ENCODE measurements around the gene RPS6KA3.

RPS6KA3 gene

DNA sequence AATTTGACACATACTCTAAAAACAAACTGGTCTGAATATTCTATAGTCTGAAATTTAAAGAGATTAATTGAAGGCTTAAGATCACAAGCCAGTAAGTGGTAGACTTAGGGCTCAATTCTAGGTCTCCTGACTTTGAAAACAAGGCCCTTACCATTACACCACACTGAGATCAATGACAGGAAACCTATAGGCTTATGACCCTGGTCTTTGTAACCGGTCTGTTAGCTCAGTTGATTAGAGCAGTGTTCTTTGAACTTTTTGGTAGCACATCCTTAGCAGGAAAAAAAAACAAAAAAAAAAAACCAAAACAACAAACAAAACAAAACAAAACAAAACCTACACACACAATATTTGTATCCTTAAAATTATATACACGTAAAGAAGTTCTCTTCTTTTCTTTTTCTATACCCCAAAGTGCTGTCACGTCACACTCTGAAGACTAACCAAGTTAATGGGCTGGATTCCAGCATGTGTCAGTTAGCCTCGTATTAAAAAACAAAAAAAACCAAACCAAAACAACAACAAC, 55.4 kb downstream of the RPS6KA3 start:
- Histone ChIP-seq H3K27me3 (ENCODE audit: control insufficient read depth in 5 of 5, insufficient read depth in 4 of 5, low read length in 5 of 5) (peaks cover 0 to 3% (median 0%) of the 10 kb centered on the region in 5 donors), H3K9me3 (ENCODE audit: control insufficient read depth in 5 of 5, low read length in 5 of 5) (no peaks in the 10 kb centered on the region), H3K4me1 (ENCODE audit: control insufficient read depth in 5 of 5, insufficient read depth in 5 of 5, low read length in 5 of 5) (peaks cover 0 to 2% (median 0%) of the 10 kb centered on the region in 5 donors), H3K9ac (ENCODE audit: low read length in 5 of 5) (no peak overlapping the region), H3K27ac (ENCODE audit: low read depth, low read length) (no peak overlapping the region), H3K36me3 (ENCODE audit: control insufficient read depth in 5 of 5, insufficient read depth in 5 of 5, low read length in 5 of 5) (peaks cover 0 to 14% (median 2%) of the 10 kb centered on the region in 5 donors), H3K4me3 (ENCODE audit: low read depth in 1 of 5, low read length in 5 of 5) (no peak overlapping the region)

DNA sequence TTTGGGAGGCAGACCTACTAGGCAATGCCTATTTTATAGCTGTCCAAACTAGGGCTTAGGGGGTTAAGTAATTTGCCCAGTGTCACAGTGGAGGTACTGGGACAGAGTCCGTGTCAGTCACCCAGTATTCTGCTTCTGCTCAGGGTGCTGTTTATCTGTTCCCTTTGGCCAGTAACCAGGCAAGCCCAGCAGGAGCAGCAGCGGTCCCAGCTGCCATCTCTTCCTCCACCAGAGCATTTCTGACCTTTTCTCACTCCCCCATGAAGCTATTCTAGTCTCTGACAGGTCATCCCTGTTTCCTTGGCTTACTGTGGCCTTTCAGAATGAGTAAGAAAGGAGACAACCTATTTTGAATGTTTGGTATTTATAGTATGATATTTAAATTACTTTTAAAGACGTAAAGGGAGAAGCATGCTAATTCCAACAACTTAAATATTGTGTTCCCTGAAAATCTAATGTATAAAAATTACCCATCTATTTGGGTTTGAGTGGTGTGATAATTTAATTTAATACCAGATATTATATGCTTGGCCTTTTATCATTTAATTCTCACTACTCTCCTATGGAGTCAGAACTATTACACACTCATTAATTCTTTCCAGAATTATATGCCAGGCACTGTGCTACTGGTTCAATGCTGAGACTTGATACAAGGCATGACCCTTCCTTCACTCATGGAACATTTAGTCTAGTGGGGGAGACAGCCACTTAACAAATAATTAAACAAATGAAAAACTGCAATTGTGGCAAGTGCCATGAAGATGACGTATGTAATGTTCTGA, 60.6 kb downstream of the RPS6KA3 start:
- Histone ChIP-seq H3K36me3 (ENCODE audit: control insufficient read depth in 5 of 5, insufficient read depth in 5 of 5, low read length in 5 of 5) (peaks cover 0 to 18% (median 5%) of the 10 kb centered on the region in 5 donors), H3K9ac (ENCODE audit: low read length in 5 of 5) (no peak overlapping the region), H3K4me3 (ENCODE audit: low read depth in 1 of 5, low read length in 5 of 5) (no peak overlapping the region), H3K9me3 (ENCODE audit: control insufficient read depth in 5 of 5, low read length in 5 of 5) (no peaks in the 10 kb centered on the region), H3K27ac (ENCODE audit: low read depth, low read length) (no peak overlapping the region), H3K27me3 (ENCODE audit: control insufficient read depth in 5 of 5, insufficient read depth in 4 of 5, low read length in 5 of 5) (peaks cover 0 to 2% (median 0%) of the 10 kb centered on the region in 5 donors), H3K4me1 (ENCODE audit: control insufficient read depth in 5 of 5, insufficient read depth in 5 of 5, low read length in 5 of 5) (peaks cover 0 to 8% (median 0%) of the 10 kb centered on the region in 5 donors)

DNA sequence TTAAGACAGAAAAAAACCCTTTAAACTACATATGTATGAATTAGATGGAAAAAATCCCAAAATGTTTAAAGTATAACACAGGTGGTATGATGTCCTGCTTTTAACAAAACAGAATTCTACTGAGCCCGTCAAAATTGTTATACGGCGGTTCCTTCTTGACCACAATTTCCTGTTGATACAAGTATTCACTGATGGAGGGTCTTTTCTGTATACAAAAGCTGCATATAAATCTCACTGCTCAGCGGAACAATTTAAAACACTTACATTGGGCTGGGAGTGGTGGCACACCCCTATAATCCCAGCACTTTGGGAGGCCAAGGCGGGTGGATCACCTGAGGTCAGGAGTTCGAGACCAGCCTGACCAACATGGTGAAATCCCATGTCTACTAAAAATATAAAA, 62.4 kb downstream of the RPS6KA3 start:
- Histone ChIP-seq H3K27ac (ENCODE audit: low read depth, low read length) (no peak overlapping the region), H3K27me3 (ENCODE audit: control insufficient read depth in 5 of 5, insufficient read depth in 4 of 5, low read length in 5 of 5) (peaks cover 0 to 2% (median 0%) of the 10 kb centered on the region in 5 donors), H3K36me3 (ENCODE audit: control insufficient read depth in 5 of 5, insufficient read depth in 5 of 5, low read length in 5 of 5) (peaks cover 0 to 20% (median 5%) of the 10 kb centered on the region in 5 donors), H3K4me3 (ENCODE audit: low read depth in 1 of 5, low read length in 5 of 5) (no peak overlapping the region), H3K9me3 (ENCODE audit: control insufficient read depth in 5 of 5, low read length in 5 of 5) (no peaks in the 10 kb centered on the region), H3K4me1 (ENCODE audit: control insufficient read depth in 5 of 5, insufficient read depth in 5 of 5, low read length in 5 of 5) (peaks cover 0 to 8% (median 0%) of the 10 kb centered on the region in 5 donors), H3K9ac (ENCODE audit: low read length in 5 of 5) (no peak overlapping the region)

DNA sequence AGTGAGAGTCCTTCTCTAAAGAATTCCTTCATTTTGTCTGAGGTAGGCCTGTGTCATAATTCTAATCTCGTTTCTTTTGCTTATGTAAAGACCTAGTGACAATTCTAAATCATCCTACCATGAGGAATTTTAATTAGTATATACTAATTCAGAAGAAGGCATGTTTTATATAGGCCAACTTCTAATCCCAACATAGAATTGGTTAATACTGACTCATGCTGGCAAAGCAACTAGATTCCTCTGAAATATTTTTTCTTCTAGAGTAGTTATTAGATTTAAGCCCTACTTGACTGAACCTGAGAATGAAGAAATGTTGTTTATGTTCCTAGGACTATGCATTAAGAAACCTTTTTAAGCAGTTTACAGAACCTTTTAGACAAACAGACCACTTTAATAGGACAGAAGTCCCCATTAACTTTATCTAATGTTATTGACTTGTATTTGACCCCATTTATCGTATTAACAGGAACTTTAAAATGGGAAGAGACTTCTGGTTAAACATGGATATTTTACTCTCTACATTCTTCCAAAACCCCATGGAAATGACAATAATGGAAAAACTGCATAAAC, 69.0 kb downstream of the RPS6KA3 start:
- Histone ChIP-seq H3K9ac (ENCODE audit: low read length in 5 of 5) (no peak overlapping the region), H3K4me3 (ENCODE audit: low read depth in 1 of 5, low read length in 5 of 5) (no peak overlapping the region), H3K4me1 (ENCODE audit: control insufficient read depth in 5 of 5, insufficient read depth in 5 of 5, low read length in 5 of 5) (no peaks in the 10 kb centered on the region), H3K27me3 (ENCODE audit: control insufficient read depth in 5 of 5, insufficient read depth in 4 of 5, low read length in 5 of 5) (peaks cover 0 to 8% (median 0%) of the 10 kb centered on the region in 5 donors), H3K36me3 (ENCODE audit: control insufficient read depth in 5 of 5, insufficient read depth in 5 of 5, low read length in 5 of 5) (peaks cover 0 to 9% (median 6%) of the 10 kb centered on the region in 5 donors), H3K9me3 (ENCODE audit: control insufficient read depth in 5 of 5, low read length in 5 of 5) (no peaks in the 10 kb centered on the region), H3K27ac (ENCODE audit: low read depth, low read length) (no peak overlapping the region)

DNA sequence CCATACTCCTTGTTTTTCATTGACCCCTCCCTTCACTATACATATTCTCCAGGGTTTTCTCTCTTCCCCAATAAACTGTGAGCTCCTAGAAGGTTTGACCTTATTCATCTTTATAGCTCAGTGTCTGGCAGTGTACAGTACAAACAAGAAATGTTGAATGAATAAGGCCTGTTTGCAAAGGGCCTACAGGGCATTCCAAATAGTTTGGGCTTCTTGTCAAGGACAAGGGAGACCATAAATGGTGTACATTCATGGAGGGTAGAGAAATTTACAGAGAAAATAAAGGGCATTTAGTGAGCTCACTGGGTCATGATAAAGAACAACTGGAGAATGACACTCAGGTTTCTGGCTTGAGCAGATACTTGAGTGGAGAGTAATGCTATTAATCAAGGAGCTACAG, 77.5 kb downstream of the RPS6KA3 start:
- Histone ChIP-seq H3K9ac (ENCODE audit: low read length in 5 of 5) (no peak overlapping the region), H3K4me3 (ENCODE audit: low read depth in 1 of 5, low read length in 5 of 5) (no peak overlapping the region), H3K27me3 (ENCODE audit: control insufficient read depth in 5 of 5, insufficient read depth in 4 of 5, low read length in 5 of 5) (no peaks in the 10 kb centered on the region), H3K36me3 (ENCODE audit: control insufficient read depth in 5 of 5, insufficient read depth in 5 of 5, low read length in 5 of 5) (peaks cover 0 to 8% (median 3%) of the 10 kb centered on the region in 5 donors), H3K27ac (ENCODE audit: low read depth, low read length) (no peak overlapping the region), H3K9me3 (ENCODE audit: control insufficient read depth in 5 of 5, low read length in 5 of 5) (no peaks in the 10 kb centered on the region), H3K4me1 (ENCODE audit: control insufficient read depth in 5 of 5, insufficient read depth in 5 of 5, low read length in 5 of 5) (no peaks in the 10 kb centered on the region)

DNA sequence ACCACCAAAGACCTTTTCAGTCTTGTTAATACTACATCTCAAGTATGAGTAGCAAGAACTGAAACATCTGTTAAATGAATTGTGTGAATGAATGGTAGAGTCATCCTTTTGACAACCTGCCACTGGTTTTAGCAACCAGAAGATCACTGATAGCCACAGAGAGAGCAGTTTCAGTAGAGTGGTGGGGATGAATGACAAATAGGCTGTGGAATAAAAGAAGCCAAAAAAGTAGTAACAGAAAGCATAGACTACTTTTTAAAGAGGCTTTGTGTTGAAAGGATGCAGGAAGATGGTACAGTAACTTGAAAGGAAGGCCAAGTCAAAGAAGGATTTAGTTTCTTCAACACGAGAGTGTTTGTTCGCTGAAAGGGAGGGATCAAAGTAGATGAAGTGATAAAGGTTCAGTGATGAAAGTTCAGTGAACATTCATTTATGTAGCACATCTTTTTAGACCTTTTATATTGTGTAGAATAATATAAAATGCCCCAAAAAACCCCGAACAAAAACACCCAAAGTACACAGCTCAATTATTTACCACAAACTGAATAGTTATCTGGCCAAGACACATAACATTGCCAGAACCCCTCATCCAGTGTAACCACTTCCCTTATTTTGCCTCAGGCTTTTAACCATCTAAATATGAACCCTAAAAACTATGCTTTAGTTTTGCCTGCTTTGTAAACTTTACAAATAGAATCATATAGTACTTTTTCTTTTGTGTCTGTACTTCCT, 84.9 kb downstream of the RPS6KA3 start:
- Histone ChIP-seq H3K9ac (ENCODE audit: low read length in 5 of 5) (no peak overlapping the region), H3K27ac (ENCODE audit: low read depth, low read length) (no peak overlapping the region), H3K27me3 (ENCODE audit: control insufficient read depth in 5 of 5, insufficient read depth in 4 of 5, low read length in 5 of 5) (no peaks in the 10 kb centered on the region), H3K4me1 (ENCODE audit: control insufficient read depth in 5 of 5, insufficient read depth in 5 of 5, low read length in 5 of 5) (peaks cover 0 to 18% (median 0%) of the 10 kb centered on the region in 5 donors), H3K4me3 (ENCODE audit: low read depth in 1 of 5, low read length in 5 of 5) (no peak overlapping the region), H3K9me3 (ENCODE audit: control insufficient read depth in 5 of 5, low read length in 5 of 5) (no peaks in the 10 kb centered on the region), H3K36me3 (ENCODE audit: control insufficient read depth in 5 of 5, insufficient read depth in 5 of 5, low read length in 5 of 5) (peaks cover 0 to 6% (median 2%) of the 10 kb centered on the region in 5 donors)

DNA sequence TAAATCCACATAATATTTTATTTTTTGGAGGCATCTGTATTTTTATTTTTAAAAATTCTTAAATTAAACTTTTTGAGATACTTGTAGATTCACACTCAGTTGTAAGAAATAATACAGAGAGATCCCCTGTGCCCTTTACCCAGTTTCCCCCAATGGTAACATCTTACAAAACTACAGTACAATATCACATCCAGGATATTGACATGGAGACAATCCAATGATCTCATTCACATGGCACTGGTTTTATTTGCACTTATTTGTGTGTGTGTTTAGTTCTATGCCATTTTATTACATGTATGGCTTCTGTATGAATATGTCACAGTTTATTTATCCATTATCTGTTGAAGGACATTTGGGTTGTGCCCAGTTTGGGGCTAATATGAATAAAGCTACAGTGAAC, 89.6 kb downstream of the RPS6KA3 start:
- H3K4me1 ChIP-seq (ENCODE audit: control insufficient read depth in 5 of 5, insufficient read depth in 5 of 5, low read length in 5 of 5), result peaks cover 0 to 18% (median 0%) of the 10 kb centered on the region in 5 donors
- H3K9ac ChIP-seq (ENCODE audit: low read length in 5 of 5), result no peak overlapping the region
- H3K27me3 ChIP-seq (ENCODE audit: control insufficient read depth in 5 of 5, insufficient read depth in 4 of 5, low read length in 5 of 5), result peaks cover 0 to 2% (median 0%) of the 10 kb centered on the region in 5 donors
- H3K9me3 ChIP-seq (ENCODE audit: control insufficient read depth in 5 of 5, low read length in 5 of 5), result no peaks in the 10 kb centered on the region
- peaks cover 20 to 30% (median 25%) of the 10 kb centered on the region in 5 donors for H3K36me3 ChIP-seq (ENCODE audit: control insufficient read depth in 5 of 5, insufficient read depth in 5 of 5, low read length in 5 of 5)
- no peak overlapping the region for H3K27ac ChIP-seq (ENCODE audit: low read depth, low read length)
- H3K4me3 ChIP-seq (ENCODE audit: low read depth in 1 of 5, low read length in 5 of 5), result no peak overlapping the region

DNA sequence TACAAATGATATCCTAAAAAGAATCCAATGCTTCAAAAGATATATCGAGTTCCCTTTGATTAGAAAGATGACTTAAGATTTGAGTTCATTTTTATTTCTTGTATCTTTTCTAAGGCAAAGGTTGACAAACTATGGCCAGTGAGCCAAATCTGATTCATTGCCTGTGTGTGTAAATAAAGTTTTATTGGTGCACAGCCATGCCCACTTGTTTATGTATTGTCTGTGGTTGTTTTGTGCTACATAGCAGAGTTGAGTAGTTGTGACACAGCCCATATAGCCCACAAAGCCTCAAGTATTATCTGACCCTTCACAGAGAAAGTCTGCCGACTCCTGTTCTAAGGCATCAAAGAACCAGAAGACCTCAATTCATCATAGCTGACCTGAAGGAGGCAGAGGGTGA, 92.9 kb downstream of the RPS6KA3 start:
- Histone ChIP-seq H3K27me3 (ENCODE audit: control insufficient read depth in 5 of 5, insufficient read depth in 4 of 5, low read length in 5 of 5) (peaks cover 0 to 2% (median 0%) of the 10 kb centered on the region in 5 donors), H3K4me3 (ENCODE audit: low read depth in 1 of 5, low read length in 5 of 5) (no peak overlapping the region), H3K36me3 (ENCODE audit: control insufficient read depth in 5 of 5, insufficient read depth in 5 of 5, low read length in 5 of 5) (peaks cover 24 to 40% (median 28%) of the 10 kb centered on the region in 5 donors), H3K9me3 (ENCODE audit: control insufficient read depth in 5 of 5, low read length in 5 of 5) (no peaks in the 10 kb centered on the region), H3K4me1 (ENCODE audit: control insufficient read depth in 5 of 5, insufficient read depth in 5 of 5, low read length in 5 of 5) (peaks cover 0 to 11% (median 0%) of the 10 kb centered on the region in 5 donors), H3K9ac (ENCODE audit: low read length in 5 of 5) (no peak overlapping the region), H3K27ac (ENCODE audit: low read depth, low read length) (no peak overlapping the region)

DNA sequence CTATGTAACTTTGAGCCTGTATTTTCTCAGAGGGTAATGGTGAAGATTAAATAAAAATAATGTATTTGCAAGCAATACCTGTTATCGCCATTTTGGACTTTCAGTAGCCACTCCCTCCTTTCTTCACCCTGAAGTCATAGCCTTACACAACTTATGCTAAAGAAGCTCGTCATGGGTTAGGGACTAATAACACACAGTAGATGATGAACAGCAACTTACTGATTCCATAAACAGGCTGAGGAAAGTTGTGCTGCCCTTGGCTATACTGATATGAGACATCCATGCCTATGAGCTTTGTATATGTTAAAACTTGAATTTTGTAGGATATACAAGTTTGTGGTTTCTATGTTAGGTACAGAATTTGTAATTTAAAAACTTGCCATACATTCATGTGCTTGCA, 93.4 kb downstream of the RPS6KA3 start:
- Histone ChIP-seq H3K27ac (ENCODE audit: low read depth, low read length) (no peak overlapping the region), H3K4me3 (ENCODE audit: low read depth in 1 of 5, low read length in 5 of 5) (no peak overlapping the region), H3K27me3 (ENCODE audit: control insufficient read depth in 5 of 5, insufficient read depth in 4 of 5, low read length in 5 of 5) (peaks cover 0 to 2% (median 0%) of the 10 kb centered on the region in 5 donors), H3K9ac (ENCODE audit: low read length in 5 of 5) (no peak overlapping the region), H3K9me3 (ENCODE audit: control insufficient read depth in 5 of 5, low read length in 5 of 5) (no peaks in the 10 kb centered on the region), H3K36me3 (ENCODE audit: control insufficient read depth in 5 of 5, insufficient read depth in 5 of 5, low read length in 5 of 5) (peaks cover 24 to 42% (median 30%) of the 10 kb centered on the region in 5 donors), H3K4me1 (ENCODE audit: control insufficient read depth in 5 of 5, insufficient read depth in 5 of 5, low read length in 5 of 5) (peaks cover 0 to 10% (median 0%) of the 10 kb centered on the region in 5 donors)
